Inflammatory macrophage treated with lipopolysaccharide for 4 hours (primary cell): Measurements from ENCODE around the gene HCN2.
"Not testable (repeated sequence)": the region's sequence is repeated elsewhere in the genome, so short reads cannot be mapped to it uniquely, and the experiment has no call there.

Experiments used
- DNase-seq: peaks from one replicate; pipeline ENCODE4 v3.0.0-alpha.2; 2020

Gene HCN2

DNA sequence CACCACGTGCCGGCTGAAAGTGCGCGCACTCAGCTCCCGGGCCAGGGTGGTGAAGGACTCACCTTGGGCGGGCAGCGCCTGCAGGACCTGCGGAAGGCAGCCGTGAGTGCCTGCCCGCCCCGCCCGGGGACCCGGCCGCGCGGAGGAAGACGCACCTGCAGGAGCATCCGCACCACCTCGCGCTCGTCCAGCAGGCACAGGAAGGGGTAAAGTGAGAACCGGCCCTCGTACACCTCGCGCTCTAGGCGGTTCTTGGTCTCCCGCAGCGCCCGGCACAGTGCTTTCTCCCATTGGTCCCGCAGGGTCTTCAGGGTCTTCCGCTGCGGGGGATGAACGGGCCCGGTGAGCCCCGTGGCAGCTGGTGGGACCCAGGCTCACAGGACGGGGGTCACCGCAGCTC, 33.0 kb downstream of the HCN2 start:
- no peak for DNase-seq

DNA sequence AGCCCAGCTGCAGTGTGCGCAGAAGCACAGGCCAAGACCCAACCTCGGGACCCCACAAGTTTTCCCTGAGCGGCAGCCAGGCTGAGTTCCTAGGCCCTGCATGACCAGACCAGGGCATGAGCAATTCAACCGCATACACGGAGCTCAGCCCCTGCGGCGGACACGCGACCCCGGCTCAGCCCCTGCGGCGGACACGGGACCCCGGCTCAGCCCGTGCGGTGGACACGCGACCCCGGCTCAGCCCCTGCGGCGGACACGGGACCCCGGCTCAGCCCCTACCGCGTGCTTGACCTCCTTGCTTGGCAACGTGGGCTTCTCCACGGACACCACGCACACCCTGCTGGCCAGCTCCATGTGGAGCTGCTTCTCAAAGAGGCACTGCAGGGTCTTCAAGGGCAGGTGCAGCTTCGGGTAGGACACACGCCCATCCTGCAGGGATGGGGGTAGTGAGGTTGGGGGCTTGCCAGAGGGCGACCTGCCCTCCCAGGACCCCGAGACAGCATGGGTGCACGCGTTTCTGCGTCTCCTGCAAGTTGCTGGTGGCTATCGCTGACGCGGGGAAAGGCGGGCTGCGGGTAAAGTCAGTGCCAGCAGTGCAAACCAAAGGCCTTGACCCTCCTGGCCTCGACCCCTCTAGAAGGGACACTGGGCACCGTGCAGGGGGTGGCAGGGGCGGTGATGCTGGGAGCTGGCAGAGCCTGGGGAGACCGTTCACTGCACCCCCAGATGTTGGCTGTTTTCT, 33.7 kb downstream of the HCN2 start:
- no peak for DNase-seq

DNA sequence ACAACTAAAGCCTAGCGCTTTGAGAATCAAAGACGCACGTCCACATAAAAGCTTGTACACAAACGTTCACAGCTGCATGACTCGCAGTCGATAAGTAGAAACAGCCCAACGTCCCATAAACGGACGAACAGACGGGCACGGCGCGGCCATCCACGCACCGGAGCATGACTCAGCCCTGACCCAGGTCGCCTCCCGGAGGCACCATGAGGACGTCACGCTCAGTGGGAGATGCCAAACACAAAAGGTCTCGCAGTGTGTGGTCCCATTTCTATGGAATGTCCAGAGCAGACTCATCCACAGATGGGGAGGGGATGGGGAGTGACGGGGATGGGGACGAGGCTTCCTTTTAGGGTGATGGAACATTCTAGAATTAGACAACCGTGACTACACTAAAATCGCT, 34.3 kb downstream of the HCN2 start:
- DNase-seq, result no peak

- no peak for DNase-seq
Observed at GRCh38 chr19:624433-625109, 34.9 kb downstream of the HCN2 start.

- DNase-seq, result no peak
Observed at GRCh38 chr19:625257-625656, 35.6 kb downstream of the HCN2 start.

GRCh38 chr19:626566-626965, 36.9 kb downstream of the HCN2 start:
- DNase-seq, result not testable (repeated sequence)

GRCh38 chr19:628168-628567, 38.5 kb downstream of the HCN2 start:
- no peak for DNase-seq

DNA sequence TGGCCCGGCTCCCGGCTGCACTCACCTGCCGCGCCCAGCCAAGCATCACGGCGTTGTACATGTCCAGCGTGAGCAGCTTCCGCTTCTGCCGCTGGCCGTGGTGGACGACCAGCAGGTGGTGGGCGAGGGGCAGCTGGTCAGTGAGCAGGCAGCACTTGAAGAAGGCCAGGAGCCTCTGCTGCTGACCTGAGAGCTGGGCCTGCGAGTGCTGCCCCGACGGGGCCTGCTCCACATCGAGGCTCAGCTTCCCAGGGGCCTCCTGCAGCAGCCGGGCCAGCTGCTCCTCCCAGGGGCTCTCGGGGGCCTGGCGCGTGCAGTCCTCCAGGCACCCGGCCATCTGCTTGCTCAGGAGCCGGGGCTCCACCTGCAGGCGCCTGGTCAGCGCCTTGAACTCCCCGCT, 39.8 kb downstream of the HCN2 start:
- not testable (repeated sequence) for DNase-seq

DNA sequence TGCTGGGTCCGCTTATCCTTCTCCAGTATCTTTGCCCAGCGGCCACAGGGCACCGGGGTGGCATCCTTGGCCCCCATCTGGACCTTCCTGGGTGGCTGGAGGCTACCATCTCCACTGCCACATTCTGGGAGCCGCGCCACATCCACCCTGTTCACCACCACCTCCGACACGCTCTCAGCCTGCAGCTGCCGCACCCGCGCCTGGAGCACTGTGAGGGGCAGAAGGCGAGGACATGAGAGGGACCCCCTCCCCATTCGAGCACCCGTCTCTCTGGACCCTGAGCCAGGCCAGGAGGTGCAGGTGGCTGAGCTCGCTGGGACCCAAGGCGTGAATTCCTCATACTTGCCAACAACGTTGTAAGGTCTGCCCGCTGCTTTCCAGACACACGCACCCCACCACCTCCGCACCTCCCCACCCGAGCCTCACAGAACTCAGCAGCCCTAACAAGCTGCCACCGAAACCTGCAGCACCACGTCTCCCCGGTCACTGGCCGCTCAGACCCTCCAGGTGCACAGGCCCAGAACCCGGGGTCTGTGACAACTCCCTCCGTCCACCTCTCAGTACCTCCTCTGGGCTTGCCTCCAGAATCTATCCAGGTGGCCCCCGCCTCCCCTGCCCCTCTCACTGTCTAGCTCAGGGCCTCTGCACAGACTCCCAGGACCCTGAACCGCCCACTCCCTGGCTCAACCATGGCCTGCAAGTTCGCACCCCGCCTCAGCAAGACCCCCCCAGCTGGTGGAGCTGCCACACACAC, 40.5 kb downstream of the HCN2 start:
- no peak for DNase-seq

DNA sequence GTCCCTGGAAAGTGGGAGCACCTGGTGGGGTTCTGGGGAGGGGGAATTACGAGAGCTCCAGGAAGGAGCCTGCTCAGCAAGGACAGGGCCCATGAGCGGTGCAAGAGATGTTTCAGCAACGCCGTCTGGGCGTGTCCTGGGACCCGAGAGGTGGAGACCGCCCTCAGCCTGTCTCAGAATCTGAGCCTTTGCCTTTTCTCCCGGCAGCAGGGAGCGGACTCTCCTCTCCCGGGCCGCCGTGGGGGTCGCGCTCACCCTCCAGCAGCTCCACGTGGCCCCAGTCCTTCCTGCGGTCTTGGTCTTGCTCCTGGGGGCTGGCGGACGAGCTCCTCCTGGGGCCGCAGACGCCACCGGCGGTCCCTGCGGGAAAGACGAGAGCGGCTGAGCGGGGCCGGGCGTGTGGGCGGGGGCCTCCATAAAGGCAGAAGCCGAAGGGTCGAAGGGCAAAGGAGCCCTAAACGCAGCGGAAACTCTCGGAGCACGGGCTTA, 42.9 kb downstream of the HCN2 start:
- peak; percentile 75 for DNase-seq

DNA sequence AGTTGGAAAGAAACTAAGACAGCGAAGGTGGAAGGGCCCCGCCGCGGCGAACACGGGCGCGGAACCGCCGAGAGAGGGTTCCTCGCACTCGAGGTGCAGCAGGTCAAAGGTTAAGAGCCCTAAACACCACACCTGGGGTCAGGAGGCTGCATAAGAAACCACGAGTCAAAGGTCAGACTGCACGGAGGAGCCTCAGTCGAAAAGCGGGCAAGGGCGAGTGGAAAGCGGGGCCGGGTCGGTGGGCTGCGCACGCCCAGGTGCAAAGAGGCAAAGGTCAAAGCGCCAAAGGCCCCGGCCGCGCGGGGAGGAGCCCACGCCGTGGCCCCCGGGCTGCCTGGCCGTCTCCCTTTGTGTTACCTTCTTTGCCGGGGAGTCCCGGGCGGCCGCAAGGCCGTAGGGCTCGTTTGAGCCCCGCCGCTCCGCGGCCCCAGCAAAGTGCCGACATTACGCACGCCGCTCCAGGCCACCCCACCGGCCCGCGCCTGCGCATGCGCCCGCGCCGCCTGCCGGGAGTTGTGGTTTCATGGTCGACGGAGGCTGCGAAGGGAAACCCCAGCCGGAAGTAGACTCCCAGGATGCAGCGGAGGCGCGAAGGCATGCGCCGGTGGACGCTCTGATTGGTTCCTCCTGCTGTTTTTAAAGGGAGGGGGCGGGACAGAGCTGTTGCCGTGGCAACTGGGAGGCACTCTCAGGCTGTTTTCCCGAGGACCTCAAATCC, 43.5 kb downstream of the HCN2 start, which contains the start of gene POLRMT:
Gene POLRMT, minus strand, starts transcription at position 470 of the 718 bp plus-strand sequence. Its CDS starts 25 bp downstream, at position 445.
- peak; percentile 99 for DNase-seq

DNA sequence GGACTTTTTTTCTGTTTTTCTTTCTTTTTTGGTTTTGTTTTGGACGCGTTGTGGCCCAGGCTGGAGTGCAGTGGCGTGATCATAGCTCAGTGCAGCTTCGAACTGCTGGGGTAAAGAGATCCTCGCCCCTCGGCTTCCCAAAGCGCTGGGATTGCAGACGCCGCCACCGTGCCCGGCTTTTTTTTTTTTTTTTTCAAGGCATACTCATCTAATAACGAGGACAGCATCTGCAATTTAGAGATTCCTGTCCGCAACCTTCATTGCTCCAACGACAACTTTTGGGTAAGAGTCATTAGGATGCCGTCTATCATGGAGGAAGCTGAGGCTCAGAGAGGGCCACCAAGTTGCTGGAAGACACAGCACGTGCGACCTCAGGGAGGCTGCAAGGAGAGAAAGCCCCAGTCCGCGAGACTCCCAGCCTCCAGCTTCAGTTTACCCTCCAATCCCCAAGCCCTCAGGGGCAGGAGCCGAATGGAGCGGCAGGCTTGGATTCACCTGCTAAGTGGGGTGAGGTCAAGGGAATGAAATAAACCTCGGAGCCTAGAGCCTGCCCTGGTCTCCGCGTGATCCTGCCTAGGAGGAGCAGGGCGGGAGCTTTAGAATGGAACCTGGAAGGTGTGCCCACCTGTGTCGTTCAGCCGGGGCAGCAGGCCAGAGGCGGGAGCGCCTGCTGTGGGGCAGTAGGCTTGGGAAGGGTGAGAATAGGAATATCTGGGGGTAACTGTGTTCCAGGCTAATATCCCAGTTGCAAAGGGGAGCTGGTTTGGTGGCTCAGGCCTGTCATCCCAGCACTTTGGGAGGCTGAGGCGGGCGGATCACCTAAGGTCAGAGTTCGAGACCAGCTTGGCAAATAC, 44.3 kb downstream of the HCN2 start:
- no peak for DNase-seq

DNA sequence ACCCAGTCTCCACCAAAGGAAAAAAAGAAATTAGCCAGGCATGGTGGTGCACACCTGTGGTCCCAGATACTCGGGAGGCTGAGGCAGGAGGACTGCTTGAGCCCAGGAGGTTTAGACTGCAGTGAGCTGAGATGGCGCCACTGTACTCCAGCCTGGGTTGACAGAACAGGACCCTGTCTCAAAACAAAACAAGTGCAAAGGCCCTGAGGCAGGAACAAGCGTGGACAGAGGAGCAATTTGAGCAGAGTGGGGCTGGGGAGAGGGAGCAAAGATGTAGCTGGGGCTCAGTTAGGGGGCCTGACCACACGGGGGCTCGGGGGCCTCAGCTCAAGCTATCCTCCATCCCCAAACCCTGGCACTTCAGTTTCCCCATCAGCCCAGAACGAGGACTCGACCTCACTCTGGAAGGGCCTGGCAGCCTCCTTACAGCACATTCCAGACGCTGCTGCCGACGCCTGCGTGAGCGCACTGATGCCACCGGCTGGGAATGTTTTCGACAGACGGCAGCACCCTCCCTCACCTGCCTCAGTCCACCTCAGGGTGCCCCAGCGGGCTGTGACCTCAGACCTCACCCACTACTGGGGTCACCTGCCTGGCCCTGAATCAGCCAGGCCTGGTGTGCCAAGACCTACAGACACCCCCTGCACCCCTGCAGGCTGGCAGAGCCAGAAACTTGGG, 45.4 kb downstream of the HCN2 start:
- no peak for DNase-seq

GRCh38 chr19:638906-639252, 49.2 kb downstream of the HCN2 start:
- no peak for DNase-seq

- peak; percentile 91 for DNase-seq
Observed at GRCh38 chr19:639253-640160, 49.8 kb downstream of the HCN2 start, which contains the start of gene FGF22. Gene FGF22 (plus strand): TSS chr19:639879. CDS start chr19:639926, 47 bp downstream.

DNA sequence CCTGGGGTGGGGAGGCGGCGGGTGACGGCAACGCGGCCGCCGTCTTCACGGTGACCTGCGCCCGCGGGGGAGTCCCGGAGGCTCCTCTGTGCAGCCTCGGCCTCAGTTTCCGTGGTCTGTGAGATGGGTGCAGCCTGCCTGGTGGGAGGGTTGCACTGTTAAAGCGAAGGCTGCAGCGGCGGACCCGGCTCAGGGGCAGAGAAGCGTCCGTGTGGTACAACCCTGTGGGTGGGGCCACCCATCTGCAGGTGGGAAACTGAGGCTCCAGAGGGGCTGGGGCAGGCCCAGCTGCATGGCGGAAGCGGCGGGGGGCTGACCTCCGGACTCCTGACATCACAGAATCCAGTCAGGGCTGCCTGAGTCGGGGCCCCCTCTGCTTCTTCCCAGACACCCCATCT, 50.5 kb downstream of the HCN2 start:
- DNase-seq, result no peak

DNA sequence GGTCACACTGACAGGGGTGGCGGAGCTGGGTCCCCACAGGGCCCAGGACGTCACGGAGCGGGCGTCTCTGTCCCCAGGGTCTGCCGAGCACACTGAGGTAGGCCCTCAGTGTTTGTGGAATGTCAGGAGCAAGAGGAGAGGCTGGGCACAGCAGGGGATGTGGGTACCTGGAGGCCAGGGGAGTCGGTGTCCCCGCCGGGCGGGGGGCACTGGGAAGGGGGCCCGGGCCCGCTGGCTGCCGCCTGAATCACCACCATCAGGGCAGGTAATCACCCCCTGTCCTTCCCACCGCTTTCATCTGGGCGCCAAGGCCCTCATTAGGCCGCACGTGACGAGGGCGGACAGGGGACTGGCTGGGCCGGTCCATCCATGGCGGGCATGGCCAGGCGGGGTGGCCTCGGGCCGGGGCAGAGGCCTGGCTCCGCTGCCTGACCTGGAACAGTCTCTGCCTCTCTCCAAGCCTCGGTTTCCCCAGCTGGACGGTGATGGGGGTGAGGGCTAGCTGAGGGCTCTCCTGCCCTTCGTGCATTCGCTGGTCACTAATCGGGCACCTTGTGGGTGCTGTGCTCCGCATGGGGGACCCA, 51.0 kb downstream of the HCN2 start:
- DNase-seq, result no peak

DNA sequence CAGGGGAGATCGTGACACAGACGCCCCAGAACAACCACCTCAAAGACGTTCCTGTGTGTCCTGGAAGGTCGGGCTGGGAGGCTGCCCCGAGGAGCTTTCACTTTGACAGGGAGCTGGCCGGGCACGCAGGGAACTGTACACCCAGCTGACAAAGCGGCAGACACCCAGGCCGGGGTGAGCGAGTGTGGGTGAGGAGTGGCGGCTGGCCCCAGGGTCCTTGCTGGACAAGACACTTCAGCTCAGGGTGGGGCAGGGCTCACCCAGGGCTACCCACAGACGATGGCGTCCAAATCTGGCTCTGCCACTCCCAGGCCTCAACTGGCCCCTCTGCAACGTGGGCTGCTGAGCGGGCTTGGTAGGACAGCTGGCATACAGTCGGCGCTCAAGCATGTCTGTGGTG, 52.0 kb downstream of the HCN2 start:
- no peak for DNase-seq
